Lower leg skin (tissue), 4 donors: ENCODE data around the gene LTF. TPM values are rescaled to one million over a fixed set of nuclear protein-coding genes. Genes with fewer than 3 reads are reported as not detected.

Source experiments
- DNase-seq, 2 donors: peaks; one replicate each; pipeline ENCODE4 v3.0.0-alpha.2; 2019; ENCODE audit warnings: low spot score in 2 of 2
- H3K4me3 ChIP-seq: fragments of 200-600 bp; sonication (generic); 2 replicates; pipeline ENCODE4 v1.5.1; 2017; ENCODE audit warnings: mild to moderate bottlenecking, low read depth; ENCODE audit not compliant: poor library complexity, severe bottlenecking
- CTCF ChIP-seq, 3 donors: fragments of 450-650 bp; IDR thresholded peaks; one replicate each; pipeline ENCODE4 v1.5.1; 2016; ENCODE audit warnings: antibody characterized with exemption in 3 of 3, mild to moderate bottlenecking in 3 of 3, moderate library complexity in 2 of 3
- POLR2A ChIP-seq, 2 donors: fragments of 450-650 bp; IDR thresholded peaks; one replicate each; pipeline ENCODE4 v1.6.1; 2016 to 2017; ENCODE audit warnings: antibody characterized with exemption in 2 of 2, mild to moderate bottlenecking in 1 of 2, moderate library complexity in 1 of 2
- WGBS, 2 donors: methylation state at CpG; one replicate each; pipeline ENCODE4 v1.1.5; 2018; 5-methylcytosine and 5-hydroxymethylcytosine counted together
- intact Hi-C: fragments of 100-400 bp; cut with DNase I; formaldehyde crosslinking; loops from one replicate; pipeline ENCODE4 v1.15.0; 2023; ENCODE audit warnings: low total_unique reads
- total RNA-seq, 4 donors: library from RNA; depleted of rRNA; stranded (reverse); fragments of >200 nt; gene quantifications; one replicate each; pipeline ENCODE4 v1.1.0, GENCODE V29; 2016

Gene LTF
- total RNA-seq, 4 donors from 2014 or later: 0.91 to 3.9 (median 2.5) TPM

GRCh38 chr3:46401579-46401978 is 63.1 kb downstream of the LTF start:
- intact Hi-C loops: no loop called here
- DNase-seq: no peak
- H3K4me3 ChIP-seq: no peak overlapping the region
- WGBS, 2 donors: 95% methylated on average over 2 of the region's 2 CpGs
- TF ChIP-seq CTCF (IDR thresholded peaks at IDR 0.05): no peak
- TF ChIP-seq POLR2A (IDR thresholded peaks at IDR 0.05): no peak

GRCh38 chr3:46400846-46401245 is 63.9 kb downstream of the LTF start:
- intact Hi-C loops: no loop called here
- H3K4me3 ChIP-seq: no peak overlapping the region
- TF ChIP-seq CTCF (IDR thresholded peaks at IDR 0.05) (no peak), POLR2A (IDR thresholded peaks at IDR 0.05) (no peak)
- 88 to 91% methylated on average over 5 of the region's 5 CpGs for WGBS, 2 donors
- DNase-seq: no peak

GRCh38 chr3:46400000-46400734 is 64.5 kb downstream of the LTF start:
- intact Hi-C loops: no loop called here
- WGBS, 2 donors: 78% methylated on average over 8 of the region's 8 CpGs
- no peak for DNase-seq

GRCh38 chr3:46399557-46399956 is 65.1 kb downstream of the LTF start:
- no peak for DNase-seq
- intact Hi-C loops: no loop called here
- no peak for TF ChIP-seq POLR2A (IDR thresholded peaks at IDR 0.05)
- H3K4me3 ChIP-seq: no peak overlapping the region
- 67 to 69% methylated on average over 2 of the region's 2 CpGs for WGBS, 2 donors

More at GRCh38 chr3:46400000-46400734, 64.5 kb downstream of the LTF start:
- TF ChIP-seq CTCF (IDR thresholded peaks at IDR 0.05): no peak
- no peak overlapping the region for H3K4me3 ChIP-seq

GRCh38 chr3:46399098-46399497 is 65.6 kb downstream of the LTF start:
- no peak for DNase-seq
- intact Hi-C loops: no loop called here
- TF ChIP-seq POLR2A (IDR thresholded peaks at IDR 0.05) (no peak), CTCF (IDR thresholded peaks at IDR 0.05) (no peak)
- WGBS, 2 donors: 67 to 85% methylated on average over 2 of the region's 2 CpGs
- no peak overlapping the region for H3K4me3 ChIP-seq

- intact Hi-C loops: no loop called here
- no peak for DNase-seq
- H3K4me3 ChIP-seq: no peak overlapping the region
- 91 to 95% methylated on average over 6 of the region's 6 CpGs for WGBS, 2 donors
- TF ChIP-seq CTCF (IDR thresholded peaks at IDR 0.05) (no peak), POLR2A (IDR thresholded peaks at IDR 0.05) (no peak)
These were observed 66.3 kb downstream of the LTF start for GRCh38 chr3:46398186-46398955.
